CD4-positive, CD25-positive, alpha-beta regulatory T cell (primary cell): ENCODE data around the gene SDR9C7. TPM values are rescaled to one million over a fixed set of nuclear protein-coding genes. Genes with fewer than 3 reads are reported as not detected.
"Not testable (repeated sequence)": the region's sequence is repeated elsewhere in the genome, so short reads cannot be mapped to it uniquely, and the experiment has no call there.

Experiments
- ATAC-seq, 2 donors: fragments of 150-1000 bp; cut with Tn5 transposase; one replicate each; pipeline ENCODE4 v1.10.0; 2021; ENCODE audit warnings: low read depth in 2 of 2, moderate number of reproducible peaks in 2 of 2, moderate library complexity in 1 of 2
- DNase-seq, 3 donors: peaks; one replicate each; pipeline versions ENCODE4 v3.0.0 to v3.0.0-alpha.2; 2012 to 2022; ENCODE audit warnings: mixed read lengths in 1 of 3
- H3K27ac ChIP-seq: one replicate; pipeline ENCODE4 v1.7.0; 2013; ENCODE audit warnings: mild to moderate bottlenecking, low read length; ENCODE audit not compliant: insufficient read depth, poor library complexity, severe bottlenecking
- H3K27me3 ChIP-seq: one replicate; pipeline ENCODE4 v1.7.0; 2013; ENCODE audit warnings: low read length; ENCODE audit not compliant: control insufficient read depth, insufficient read depth
- H3K36me3 ChIP-seq: one replicate; pipeline ENCODE4 v1.7.0; 2013; ENCODE audit warnings: mild to moderate bottlenecking, low read length, moderate library complexity; ENCODE audit not compliant: control insufficient read depth, insufficient read depth
- H3K4me1 ChIP-seq: 2 replicates; pipeline ENCODE4 v1.7.0; 2013; ENCODE audit warnings: mild to moderate bottlenecking, low read length; ENCODE audit not compliant: insufficient read depth, control insufficient read depth, poor library complexity, severe bottlenecking
- H3K4me3 ChIP-seq: one replicate; pipeline ENCODE4 v1.7.0; 2013; ENCODE audit warnings: low read depth, mild to moderate bottlenecking, low read length, moderate library complexity
- H3K9me3 ChIP-seq, 2 experiments: 1 replicate in 1 of 2; 2 replicates in 1 of 2; pipeline ENCODE4 v1.7.0; 2013; ENCODE audit warnings: low read length in 2 of 2, mild to moderate bottlenecking in 1 of 2, moderate library complexity in 1 of 2; ENCODE audit not compliant: control insufficient read depth in 2 of 2
- H3K27ac Mint-ChIP-seq, 3 donors: one replicate each; pipeline ENCODE4 v1.8.0; 2020 to 2022; ENCODE audit warnings: mild to moderate bottlenecking in 3 of 3, mixed read lengths in 3 of 3, moderate library complexity in 2 of 3
- H3K27me3 Mint-ChIP-seq: one replicate; pipeline ENCODE4 v1.8.0; 2022; ENCODE audit warnings: mild to moderate bottlenecking, mixed read lengths
- H3K36me3 Mint-ChIP-seq: one replicate; pipeline ENCODE4 v1.8.0; 2020; ENCODE audit warnings: mixed read lengths
- H3K4me1 Mint-ChIP-seq, 4 donors: one replicate each; pipeline ENCODE4 v1.8.0; 2020 to 2022; ENCODE audit warnings: mixed read lengths in 4 of 4, mild to moderate bottlenecking in 1 of 4
- H3K4me3 Mint-ChIP-seq, 4 donors: one replicate each; pipeline ENCODE4 v1.8.0; 2020 to 2022; ENCODE audit warnings: mild to moderate bottlenecking in 4 of 4, mixed read lengths in 4 of 4, moderate library complexity in 3 of 4
- H3K9me3 Mint-ChIP-seq, 7 donors: one replicate each; pipeline ENCODE4 v1.8.0; 2020 to 2022; ENCODE audit warnings: mixed read lengths in 7 of 7, mild to moderate bottlenecking in 3 of 7, moderate library complexity in 2 of 7
- polyA plus RNA-seq, 4 donors: library from polyadenylated mRNA; unstranded; fragments of 300-500 nt; fragmentation: Illumina TruSeq; gene quantifications; one replicate each; pipeline ENCODE4 v1.2.3, GENCODE V29; 2021
- total RNA-seq: library from RNA; stranded (reverse); gene quantifications from one replicate; pipeline ENCODE4 v1.2.3, GENCODE V29; 2022

SDR9C7 gene
- total and polyA plus RNA-seq, 5 donors from 2014 or later: not detected

GRCh38 chr12:56977361-56977760, 43.2 kb upstream of the SDR9C7 start:
- H3K27ac Mint-ChIP-seq, H3K9me3 Mint-ChIP-seq, H3K36me3 Mint-ChIP-seq, DNase-seq, H3K4me3 Mint-ChIP-seq, H3K9me3 ChIP-seq, H3K4me1 ChIP-seq, H3K4me1 Mint-ChIP-seq, H3K36me3 ChIP-seq, H3K27me3 ChIP-seq, H3K27ac ChIP-seq, ATAC-seq, H3K4me3 ChIP-seq: not testable (repeated sequence)
- peaks cover 11% of the 10 kb centered on the region for H3K27me3 Mint-ChIP-seq

GRCh38 chr12:56974224-56974623, 40.0 kb upstream of the SDR9C7 start:
- not testable (repeated sequence) for ATAC-seq, H3K36me3 ChIP-seq, H3K9me3 ChIP-seq, H3K4me1 Mint-ChIP-seq, H3K4me3 Mint-ChIP-seq, H3K9me3 Mint-ChIP-seq, H3K4me3 ChIP-seq, H3K27me3 ChIP-seq, DNase-seq, H3K36me3 Mint-ChIP-seq, H3K27ac Mint-ChIP-seq, H3K4me1 ChIP-seq, H3K27ac ChIP-seq
- peaks cover 22% of the 10 kb centered on the region for H3K27me3 Mint-ChIP-seq

GRCh38 chr12:56968910-56969309, 34.7 kb upstream of the SDR9C7 start:
- not testable (repeated sequence) for H3K36me3 ChIP-seq, H3K36me3 Mint-ChIP-seq, H3K4me1 ChIP-seq, H3K4me3 Mint-ChIP-seq, ATAC-seq, H3K27me3 ChIP-seq, H3K27ac Mint-ChIP-seq, H3K27ac ChIP-seq, H3K9me3 Mint-ChIP-seq, H3K4me1 Mint-ChIP-seq, H3K4me3 ChIP-seq, H3K9me3 ChIP-seq, DNase-seq
- peaks cover 20% of the 10 kb centered on the region for H3K27me3 Mint-ChIP-seq

GRCh38 chr12:56965997-56966642, 31.9 kb upstream of the SDR9C7 start:
- not testable (repeated sequence) for ATAC-seq, H3K36me3 ChIP-seq, H3K27me3 ChIP-seq, H3K27ac ChIP-seq, H3K27ac Mint-ChIP-seq, H3K36me3 Mint-ChIP-seq, H3K4me1 Mint-ChIP-seq, H3K4me3 ChIP-seq, H3K4me1 ChIP-seq, DNase-seq, H3K4me3 Mint-ChIP-seq, H3K9me3 ChIP-seq
- peaks cover 0 to 11% (median 0%) of the 10 kb centered on the region in 7 donors for H3K9me3 Mint-ChIP-seq
- H3K27me3 Mint-ChIP-seq: peaks cover 23% of the 10 kb centered on the region

- not testable (repeated sequence) for H3K27me3 ChIP-seq, H3K9me3 ChIP-seq, DNase-seq, H3K27ac Mint-ChIP-seq, H3K4me3 Mint-ChIP-seq, H3K4me1 Mint-ChIP-seq, H3K4me1 ChIP-seq, H3K4me3 ChIP-seq, H3K27ac ChIP-seq, H3K36me3 ChIP-seq, ATAC-seq, H3K36me3 Mint-ChIP-seq
- Mint-ChIP-seq H3K9me3 (peaks cover 0 to 12% (median 0%) of the 10 kb centered on the region in 7 donors), H3K27me3 (peaks cover 33% of the 10 kb centered on the region)
Observed at GRCh38 chr12:56965124-56965523, 30.9 kb upstream of the SDR9C7 start.

GRCh38 chr12:56963557-56963956, 29.3 kb upstream of the SDR9C7 start:
- not testable (repeated sequence) for H3K9me3 ChIP-seq, H3K4me3 ChIP-seq, H3K27ac ChIP-seq, H3K27ac Mint-ChIP-seq, ATAC-seq, H3K36me3 ChIP-seq, H3K27me3 ChIP-seq, H3K4me3 Mint-ChIP-seq, DNase-seq, H3K4me1 Mint-ChIP-seq, H3K4me1 ChIP-seq
- Mint-ChIP-seq H3K27me3 (peaks cover 23% of the 10 kb centered on the region), H3K9me3 (peaks cover 0 to 12% (median 1%) of the 10 kb centered on the region in 7 donors), H3K36me3 (peaks cover 11% of the 10 kb centered on the region)

- ATAC-seq, H3K27ac ChIP-seq, H3K4me1 ChIP-seq, H3K4me1 Mint-ChIP-seq, H3K27ac Mint-ChIP-seq, DNase-seq, H3K9me3 ChIP-seq, H3K36me3 ChIP-seq, H3K4me3 Mint-ChIP-seq, H3K27me3 ChIP-seq, H3K4me3 ChIP-seq: not testable (repeated sequence)
- H3K9me3 Mint-ChIP-seq: peaks cover 0 to 10% (median 4%) of the 10 kb centered on the region in 7 donors
- H3K27me3 Mint-ChIP-seq: peaks cover 20% of the 10 kb centered on the region
- H3K36me3 Mint-ChIP-seq: peaks cover 16% of the 10 kb centered on the region
Observed at GRCh38 chr12:56962247-56962646, 28.0 kb upstream of the SDR9C7 start.

- Histone ChIP-seq H3K4me3 (no peak overlapping the region), H3K27ac (no peak overlapping the region), H3K9me3 (peaks cover 0 to 4% of the 10 kb centered on the region in 2 experiments), H3K27me3 (no peaks in the 10 kb centered on the region), H3K4me1 (no peaks in the 10 kb centered on the region), H3K36me3 (no peaks in the 10 kb centered on the region)
- H3K36me3 Mint-ChIP-seq: peaks cover 16% of the 10 kb centered on the region
- peaks cover 0 to 10% (median 4%) of the 10 kb centered on the region in 7 donors for H3K9me3 Mint-ChIP-seq
- no peak overlapping the region for H3K4me3 Mint-ChIP-seq
- H3K27me3 Mint-ChIP-seq: peaks cover 20% of the 10 kb centered on the region
- DNase-seq (no peak), ATAC-seq (no peak)
- H3K4me1 Mint-ChIP-seq: peaks cover 0 to 10% (median 0%) of the 10 kb centered on the region in 4 donors
- H3K27ac Mint-ChIP-seq: no peak overlapping the region
Observed at GRCh38 chr12:56958422-56958821, 24.2 kb upstream of the SDR9C7 start.
